HG02759 (cell line): ENCODE data around the gene KCNE1.
A peak's percentile ranks its signal among the peaks of the same experiment; 100 is the strongest.
"Not testable (repeated sequence)": the region's sequence is repeated elsewhere in the genome, so short reads cannot be mapped to it uniquely, and the experiment has no call there.

ENCODE experiments used
- ATAC-seq: cut with Tn5 transposase; IDR thresholded peaks from one replicate; pipeline ENCODE4 v1.9.1; 2021; ENCODE audit warnings: mild to moderate bottlenecking, moderate library complexity; ENCODE audit not compliant: unreplicated experiment

KCNE1 gene

GRCh38 chr21:34514576-34515115 is 2.6 kb upstream of the KCNE1 start:
- no peak for ATAC-seq

- ATAC-seq = no peak
Measured at GRCh38 chr21:34513129-34513675, 1.2 kb upstream of the KCNE1 start.

- no peak for ATAC-seq
Measured at GRCh38 chr21:34511181-34511580, 829 bp downstream of the KCNE1 start.

GRCh38 chr21:34510148-34511142 is 1.6 kb downstream of the KCNE1 start:
- peak; percentile 73 for ATAC-seq

- no peak for ATAC-seq
Measured at GRCh38 chr21:34509151-34509550, 2.9 kb downstream of the KCNE1 start.

GRCh38 chr21:34504595-34504994 is 7.4 kb downstream of the KCNE1 start:
- no peak for ATAC-seq

GRCh38 chr21:34502480-34503106 is 9.4 kb downstream of the KCNE1 start:
- no peak for ATAC-seq

- no peak for ATAC-seq
Measured at GRCh38 chr21:34501716-34502115, 10.3 kb downstream of the KCNE1 start.

GRCh38 chr21:34500191-34500590 is 11.8 kb downstream of the KCNE1 start:
- no peak for ATAC-seq

- no peak for ATAC-seq
Measured at GRCh38 chr21:34499116-34499515, 12.9 kb downstream of the KCNE1 start.

- ATAC-seq = no peak
Measured at GRCh38 chr21:34498623-34499022, 13.4 kb downstream of the KCNE1 start.

GRCh38 chr21:34483854-34484253 is 28.2 kb downstream of the KCNE1 start:
- ATAC-seq = not testable (repeated sequence)

GRCh38 chr21:34483435-34483834 is 28.6 kb downstream of the KCNE1 start:
- not testable (repeated sequence) for ATAC-seq

GRCh38 chr21:34467333-34467732 is 44.7 kb downstream of the KCNE1 start:
- ATAC-seq = not testable (repeated sequence)

- not testable (repeated sequence) for ATAC-seq
Measured at GRCh38 chr21:34459426-34459825, 52.6 kb downstream of the KCNE1 start.

GRCh38 chr21:34458266-34458665 is 53.7 kb downstream of the KCNE1 start:
- not testable (repeated sequence) for ATAC-seq

GRCh38 chr21:34456180-34456579 is 55.8 kb downstream of the KCNE1 start:
- not testable (repeated sequence) for ATAC-seq

GRCh38 chr21:34455628-34456027 is 56.4 kb downstream of the KCNE1 start:
- not testable (repeated sequence) for ATAC-seq

- ATAC-seq = not testable (repeated sequence)
Measured at GRCh38 chr21:34447018-34447417, 65.0 kb downstream of the KCNE1 start.

GRCh38 chr21:34443486-34443885 is 68.5 kb downstream of the KCNE1 start:
- not testable (repeated sequence) for ATAC-seq

GRCh38 chr21:34429710-34430109 is 82.3 kb downstream of the KCNE1 start:
- not testable (repeated sequence) for ATAC-seq
